Colonic mucosa (tissue), 4 donors: ENCODE measurements around the gene SLC39A11. TPM values are rescaled to one million over a fixed set of nuclear protein-coding genes. Genes with fewer than 3 reads are reported as not detected.
A peak's percentile ranks its signal among the peaks of the same experiment; 100 is the strongest.

ENCODE experiments used
- DNase-seq: peaks from one replicate; pipeline ENCODE4 v3.0.0-alpha.2; 2020
- H3K27ac ChIP-seq: fragments of 200-600 bp; one replicate; pipeline ENCODE4 v1.8.0; 2021
- H3K27me3 ChIP-seq: fragments of 200-600 bp; one replicate; pipeline ENCODE4 v1.8.0; 2021
- H3K36me3 ChIP-seq: fragments of 200-600 bp; one replicate; pipeline ENCODE4 v1.8.0; 2021
- H3K4me1 ChIP-seq: fragments of 200-600 bp; one replicate; pipeline ENCODE4 v1.8.0; 2021; ENCODE audit warnings: mild to moderate bottlenecking
- H3K4me3 ChIP-seq: fragments of 200-600 bp; one replicate; pipeline ENCODE4 v1.8.0; 2021
- H3K9ac ChIP-seq, 2 donors: one replicate each; pipeline ENCODE4 v1.7.0; 2013; ENCODE audit warnings: control low read depth in 2 of 2, low read depth in 2 of 2, low read length in 2 of 2
- H3K9me3 ChIP-seq: fragments of 200-600 bp; one replicate; pipeline ENCODE4 v1.8.0; 2021
- intact Hi-C: fragments of 100-400 bp; cut with DNase I; formaldehyde crosslinking; loops from one replicate; pipeline ENCODE4 v1.14.1; 2022
- total RNA-seq, 2 donors: library from RNA; stranded (reverse); fragmentation: NEBNext Ultra II Directional in 1 of 2; extraction: Animal tissue kit (Norgen Biotek cat#: 25700) in 1 of 2; gene quantifications; one replicate each; pipeline ENCODE4 v1.2.1, GENCODE V29; 2021
- TF ChIP-seq, protein P1 (sequence below): fragments of 200-600 bp; IDR thresholded peaks from one replicate; pipeline ENCODE4 v1.8.0; 2022; ENCODE audit warnings: antibody characterized with exemption, mild to moderate bottlenecking
- donor health status: healthy.
- donor health status: DM: no; HTN: no; CAD: no.
- donor health status: DM: no; HTN: no; CAD: no.

SLC39A11 gene
- total RNA-seq, 2 donors from 2014 or later = 57.7 to 60.0 TPM

DNA sequence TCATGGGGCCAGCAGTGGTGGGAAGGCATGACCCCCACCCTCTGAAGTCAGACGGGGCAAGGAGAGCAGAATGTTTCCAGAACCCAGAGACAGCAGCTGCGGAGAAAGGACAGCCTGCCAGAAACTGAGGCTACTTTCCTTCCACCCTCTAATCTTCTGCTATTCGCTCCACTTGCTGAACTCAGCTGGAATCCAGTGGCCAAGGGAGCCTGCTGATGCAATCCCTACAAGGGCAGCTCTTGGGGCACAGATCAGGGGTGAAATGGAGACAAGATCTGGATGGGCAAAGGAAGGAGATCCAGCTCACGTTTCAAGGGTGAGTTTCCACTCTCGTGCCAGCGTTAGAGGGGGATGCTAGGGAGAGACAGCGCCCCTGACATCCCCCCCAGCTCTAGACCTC is 479.1 kb downstream of the SLC39A11 start:
- TF ChIP-seq, protein P1, sequence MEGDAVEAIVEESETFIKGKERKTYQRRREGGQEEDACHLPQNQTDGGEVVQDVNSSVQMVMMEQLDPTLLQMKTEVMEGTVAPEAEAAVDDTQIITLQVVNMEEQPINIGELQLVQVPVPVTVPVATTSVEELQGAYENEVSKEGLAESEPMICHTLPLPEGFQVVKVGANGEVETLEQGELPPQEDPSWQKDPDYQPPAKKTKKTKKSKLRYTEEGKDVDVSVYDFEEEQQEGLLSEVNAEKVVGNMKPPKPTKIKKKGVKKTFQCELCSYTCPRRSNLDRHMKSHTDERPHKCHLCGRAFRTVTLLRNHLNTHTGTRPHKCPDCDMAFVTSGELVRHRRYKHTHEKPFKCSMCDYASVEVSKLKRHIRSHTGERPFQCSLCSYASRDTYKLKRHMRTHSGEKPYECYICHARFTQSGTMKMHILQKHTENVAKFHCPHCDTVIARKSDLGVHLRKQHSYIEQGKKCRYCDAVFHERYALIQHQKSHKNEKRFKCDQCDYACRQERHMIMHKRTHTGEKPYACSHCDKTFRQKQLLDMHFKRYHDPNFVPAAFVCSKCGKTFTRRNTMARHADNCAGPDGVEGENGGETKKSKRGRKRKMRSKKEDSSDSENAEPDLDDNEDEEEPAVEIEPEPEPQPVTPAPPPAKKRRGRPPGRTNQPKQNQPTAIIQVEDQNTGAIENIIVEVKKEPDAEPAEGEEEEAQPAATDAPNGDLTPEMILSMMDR = no peak
- Histone ChIP-seq H3K9me3 (no peaks in the 10 kb centered on the region), H3K27ac (peak overlapping the region; percentile 86), H3K36me3 (no peaks in the 10 kb centered on the region), H3K9ac (peak overlapping the region in 1 of 2 donors; percentile 21), H3K27me3 (no peaks in the 10 kb centered on the region), H3K4me3 (no peak overlapping the region), H3K4me1 (peaks cover 6% of the 10 kb centered on the region)
- intact Hi-C loops = no loop called here
- DNase-seq = no peak

DNA sequence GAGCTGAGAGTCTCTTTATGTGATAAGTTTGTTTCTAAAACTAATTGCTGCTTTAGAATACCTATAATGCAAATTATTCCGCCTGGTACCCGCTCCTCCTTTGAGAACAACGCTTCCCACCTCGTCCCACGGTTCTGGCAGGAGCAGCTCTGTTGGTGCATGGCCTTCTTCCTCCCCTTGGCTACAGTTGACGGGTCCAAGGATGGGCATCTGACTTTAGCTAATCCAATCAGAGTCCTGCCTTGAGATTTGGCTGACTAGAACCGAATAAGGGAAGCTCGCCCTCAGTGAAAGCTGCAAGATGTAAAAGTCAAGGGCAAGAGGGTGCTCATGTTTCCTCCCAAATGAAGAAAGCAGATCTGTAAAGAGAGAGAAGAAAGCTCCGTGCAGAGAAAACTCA is 481.3 kb downstream of the SLC39A11 start:
- Histone ChIP-seq H3K4me1 (peaks cover 6% of the 10 kb centered on the region), H3K9me3 (no peaks in the 10 kb centered on the region), H3K9ac (no peak overlapping the region), H3K4me3 (no peak overlapping the region), H3K27ac (no peak overlapping the region), H3K27me3 (no peaks in the 10 kb centered on the region), H3K36me3 (no peaks in the 10 kb centered on the region)
- DNase-seq = no peak
- TF ChIP-seq, protein P1 = no peak
- intact Hi-C loops = no loop called here

DNA sequence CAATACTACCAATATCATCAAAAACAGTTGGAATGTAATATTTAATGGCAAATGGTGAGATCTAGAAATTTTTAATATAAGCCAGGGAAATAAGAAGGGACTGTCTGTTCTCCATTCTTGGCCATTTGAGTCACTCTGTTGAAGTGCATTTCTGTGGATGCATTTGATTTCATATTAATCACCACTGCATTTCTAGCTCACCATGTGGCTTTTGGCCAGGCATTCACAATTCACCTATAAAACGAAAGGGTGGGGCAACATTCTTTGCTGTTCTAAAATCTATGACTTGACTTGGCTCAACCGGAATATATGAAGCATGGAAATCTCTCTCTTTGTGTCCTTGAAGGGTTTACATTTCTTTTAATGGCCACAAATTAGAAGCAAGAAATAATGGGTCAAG is 483.0 kb downstream of the SLC39A11 start:
- TF ChIP-seq, protein P1 = no peak
- Histone ChIP-seq H3K4me3 (no peak overlapping the region), H3K9me3 (no peaks in the 10 kb centered on the region), H3K4me1 (peaks cover 6% of the 10 kb centered on the region), H3K9ac (no peak overlapping the region), H3K27ac (peak overlapping the region; percentile 36), H3K27me3 (no peaks in the 10 kb centered on the region), H3K36me3 (no peaks in the 10 kb centered on the region)
- intact Hi-C loops = no loop called here
- peak; percentile 74 for DNase-seq

DNA sequence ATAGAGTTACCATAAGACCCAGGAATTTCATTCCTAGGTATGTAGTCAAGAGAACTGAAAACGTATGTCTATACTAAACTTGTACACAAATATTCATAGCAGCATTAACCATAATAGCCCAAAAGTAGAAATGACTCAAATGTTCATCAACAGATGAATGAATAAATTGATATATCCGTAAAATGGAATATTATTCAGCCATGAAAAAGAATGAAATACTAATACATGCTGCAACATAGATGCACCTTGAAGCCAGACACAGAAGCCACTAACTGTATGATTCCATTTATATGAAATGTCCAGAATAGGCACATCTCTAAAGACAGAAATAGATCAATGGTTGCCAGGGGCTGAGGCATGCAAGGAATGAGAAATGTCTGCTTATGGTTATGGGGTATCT is 484.1 kb downstream of the SLC39A11 start:
- intact Hi-C loops = no loop called here

DNA sequence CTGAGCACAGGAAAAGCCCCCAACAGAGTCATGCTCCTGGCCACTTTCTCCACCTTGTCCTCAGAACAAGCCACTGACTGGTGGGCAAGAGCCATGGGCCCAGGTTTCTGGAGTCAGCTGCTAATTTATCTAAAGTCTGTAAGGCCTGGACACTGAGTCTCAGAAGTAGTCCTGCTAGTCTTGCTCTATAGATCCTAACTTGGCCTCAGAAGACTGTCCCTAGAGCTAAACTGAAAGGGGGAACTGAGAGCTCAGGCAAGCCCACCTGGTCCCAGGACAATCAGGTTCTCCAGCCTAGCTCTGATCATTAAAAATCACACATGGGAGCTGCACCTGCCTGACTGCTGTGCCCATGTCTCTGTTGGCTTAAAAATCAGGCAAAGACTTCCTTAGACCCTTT is 485.8 kb downstream of the SLC39A11 start:
- Histone ChIP-seq H3K4me1 (peaks cover 5% of the 10 kb centered on the region), H3K27me3 (no peaks in the 10 kb centered on the region), H3K36me3 (no peaks in the 10 kb centered on the region), H3K9me3 (no peaks in the 10 kb centered on the region), H3K4me3 (no peak overlapping the region), H3K27ac (no peak overlapping the region), H3K9ac (no peak overlapping the region)
- no peak for DNase-seq
- TF ChIP-seq, protein P1 = no peak
- intact Hi-C loops = no loop called here

More for the DNA sequence above, 484.1 kb downstream of the SLC39A11 start:
- no peaks in the 10 kb centered on the region for H3K27me3 ChIP-seq
- H3K9me3 ChIP-seq = no peaks in the 10 kb centered on the region
- DNase-seq = no peak
- no peak overlapping the region for H3K27ac ChIP-seq
- H3K36me3 ChIP-seq = no peaks in the 10 kb centered on the region
- peaks cover under 1% of the 10 kb centered on the region for H3K4me1 ChIP-seq
- TF ChIP-seq, protein P1 = no peak
- H3K9ac ChIP-seq = no peak overlapping the region
- H3K4me3 ChIP-seq = no peak overlapping the region
